DOHH2 (cell line): Measurements from ENCODE around the gene SEC31A.

ENCODE experiments used
- H3F3A ChIP-seq: fragments of 200-600 bp; sonication (generic), shearing (Covaris generic); 2 replicates; pipeline ENCODE4 v1.6.0; 2016; ENCODE audit warnings: antibody characterized with exemption, mild to moderate bottlenecking; ENCODE audit not compliant: control insufficient read depth, insufficient read depth
- H3K27ac ChIP-seq: fragments of 200-600 bp; sonication (generic); 2 replicates; pipeline ENCODE4 v1.5.1; 2014; ENCODE audit warnings: low read depth, mild to moderate bottlenecking, low read length, moderate library complexity
- H3K27me3 ChIP-seq: fragments of 200-600 bp; sonication (generic); 2 replicates; pipeline ENCODE4 v1.6.1; 2014; ENCODE audit warnings: mild to moderate bottlenecking, low read length, mixed read lengths; ENCODE audit not compliant: control insufficient read depth
- H3K36me3 ChIP-seq: fragments of 200-600 bp; sonication (generic); 2 replicates; pipeline ENCODE4 v1.6.1; 2014; ENCODE audit warnings: mild to moderate bottlenecking, low read length, moderate library complexity, mixed read lengths; ENCODE audit not compliant: control insufficient read depth
- H3K4me1 ChIP-seq: fragments of 200-600 bp; sonication (generic); 2 replicates; pipeline ENCODE4 v1.6.1; 2014; ENCODE audit warnings: mild to moderate bottlenecking, low read length, mixed read lengths; ENCODE audit not compliant: control insufficient read depth
- H3K4me2 ChIP-seq: fragments of 200-600 bp; sonication (generic); 2 replicates; pipeline ENCODE4 v1.6.0; 2014; ENCODE audit warnings: mild to moderate bottlenecking, low read length, moderate library complexity
- H3K4me3 ChIP-seq: fragments of 200-600 bp; sonication (generic); 2 replicates; pipeline ENCODE4 v1.5.1; 2014; ENCODE audit warnings: mild to moderate bottlenecking, low read length, mixed read lengths
- H3K79me2 ChIP-seq: fragments of 200-600 bp; sonication (generic); 2 replicates; pipeline ENCODE4 v1.6.1; 2014; ENCODE audit warnings: mild to moderate bottlenecking, low read length, mixed read lengths; ENCODE audit not compliant: control insufficient read depth
- H3K9me2 ChIP-seq: fragments of 200-600 bp; sonication (generic); replicated peaks from 2 replicates; pipeline ENCODE4 v1.6.1; 2014; ENCODE audit warnings: mild to moderate bottlenecking, low read length, mixed read lengths; ENCODE audit not compliant: control insufficient read depth
- H3K9me3 ChIP-seq: fragments of 200-600 bp; sonication (generic); 2 replicates; pipeline ENCODE4 v1.6.1; 2014; ENCODE audit warnings: antibody characterized with exemption, low read length, mixed read lengths; ENCODE audit not compliant: control insufficient read depth, insufficient read depth
- H4K20me1 ChIP-seq: fragments of 200-600 bp; sonication (generic); 2 replicates; pipeline ENCODE4 v1.6.0; 2014; ENCODE audit warnings: low read depth, mild to moderate bottlenecking, antibody characterized with exemption, low read length, moderate library complexity; ENCODE audit not compliant: control insufficient read depth, insufficient read depth
- CTCF ChIP-seq: fragments of 200-600 bp; sonication (generic); IDR thresholded peaks from one replicate; pipeline ENCODE4 v1.5.1; 2014; ENCODE audit warnings: antibody characterized with exemption, mild to moderate bottlenecking, low read depth, low read length; ENCODE audit not compliant: poor library complexity, severe bottlenecking
- EZH2phosphoT487 ChIP-seq: fragments of 200-600 bp; sonication (generic); IDR thresholded peaks from 2 replicates; pipeline ENCODE4 v1.6.1; 2017; ENCODE audit warnings: borderline replicate concordance, mild to moderate bottlenecking, antibody characterized with exemption, low read length, moderate library complexity, mixed read lengths

Gene SEC31A

DNA sequence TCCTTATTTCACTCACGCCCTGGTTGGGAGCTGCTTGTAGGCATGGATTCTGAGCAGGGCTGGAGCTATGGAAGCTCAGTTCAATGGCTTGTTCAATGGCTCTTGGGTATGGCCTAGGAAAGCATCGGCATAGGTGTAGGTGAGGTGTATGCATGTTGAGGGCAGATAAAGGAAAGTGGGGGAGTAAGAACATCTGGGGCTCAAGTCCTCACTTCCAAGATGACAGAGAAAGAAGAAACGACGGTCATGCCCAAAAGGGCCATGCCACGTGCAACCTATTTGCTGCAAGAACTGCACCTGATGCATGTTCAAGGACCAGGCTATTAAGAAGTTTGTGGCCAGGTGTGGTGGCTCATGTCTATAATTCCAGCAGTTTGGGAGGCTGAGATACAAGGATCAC lies 115.7 kb downstream of the SEC31A start:
- Histone ChIP-seq H3K9me2 (no peaks in the 10 kb centered on the region), H3K4me1 (peaks cover 12% of the 10 kb centered on the region), H3K4me3 (no peak overlapping the region), H3K27me3 (no peaks in the 10 kb centered on the region), H3F3A (peaks cover 1% of the 10 kb centered on the region), H3K9me3 (peaks cover 3% of the 10 kb centered on the region; the same call in 1 of the 2 replicates), H3K79me2 (peaks cover 34% of the 10 kb centered on the region), H3K27ac (no peak overlapping the region), H4K20me1 (peaks cover 5% of the 10 kb centered on the region), H3K36me3 (no peaks in the 10 kb centered on the region), H3K4me2 (no peak overlapping the region)
- TF ChIP-seq EZH2phosphoT487: no peak
- TF ChIP-seq CTCF: no peak

- Histone ChIP-seq H3K4me3 (no peak overlapping the region), H3K4me2 (no peak overlapping the region), H3K27ac (no peak overlapping the region), H3K4me1 (peaks cover 7% of the 10 kb centered on the region), H3K9me2 (no peaks in the 10 kb centered on the region), H3K27me3 (no peaks in the 10 kb centered on the region), H3K9me3 (peaks cover 3% of the 10 kb centered on the region; the same call in 1 of the 2 replicates), H3K79me2 (peaks cover 29% of the 10 kb centered on the region), H3F3A (no peaks in the 10 kb centered on the region), H3K36me3 (no peaks in the 10 kb centered on the region), H4K20me1 (0 out of 2 replicates have a peak, but pooled peaks cover under 1% of the 10 kb centered on the region)
- no peak for TF ChIP-seq EZH2phosphoT487
- no peak for TF ChIP-seq CTCF
These were observed 116.2 kb downstream of the SEC31A start for GRCh38 chr4:82774711-82775171.

DNA sequence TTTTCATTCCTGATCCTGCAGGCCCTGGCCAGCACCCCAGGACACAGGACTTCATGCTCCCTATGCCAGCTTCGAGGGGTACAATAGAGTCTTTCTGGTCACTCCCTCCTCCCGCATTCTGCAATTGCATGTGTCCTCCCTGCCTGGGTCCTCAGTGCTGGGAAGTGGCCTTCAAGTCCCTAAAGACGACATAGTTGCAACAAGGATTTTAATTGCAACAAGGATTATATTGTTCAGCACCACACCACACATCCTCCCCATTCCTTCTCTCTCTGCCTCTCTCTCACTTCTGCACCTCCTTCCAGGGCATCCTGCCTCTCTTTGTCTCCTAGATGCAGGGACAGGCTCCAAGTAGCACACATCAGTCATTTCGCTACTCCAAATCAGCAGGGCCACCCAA lies 117.9 kb downstream of the SEC31A start:
- H3K79me2 ChIP-seq: peaks cover 13% of the 10 kb centered on the region
- H3K4me2 ChIP-seq: no peak overlapping the region
- H3K4me3 ChIP-seq: no peak overlapping the region
- no peaks in the 10 kb centered on the region for H3K27me3 ChIP-seq
- no peak overlapping the region for H3K27ac ChIP-seq
- TF ChIP-seq EZH2phosphoT487: no peak
- TF ChIP-seq CTCF: no peak
- no peaks in the 10 kb centered on the region for H4K20me1 ChIP-seq
- no peaks in the 10 kb centered on the region for H3F3A ChIP-seq
- H3K9me3 ChIP-seq: peaks cover 3% of the 10 kb centered on the region; the same call in 1 of the 2 replicates
- H3K4me1 ChIP-seq: no peaks in the 10 kb centered on the region
- no peaks in the 10 kb centered on the region for H3K36me3 ChIP-seq
- H3K9me2 ChIP-seq: no peaks in the 10 kb centered on the region

DNA sequence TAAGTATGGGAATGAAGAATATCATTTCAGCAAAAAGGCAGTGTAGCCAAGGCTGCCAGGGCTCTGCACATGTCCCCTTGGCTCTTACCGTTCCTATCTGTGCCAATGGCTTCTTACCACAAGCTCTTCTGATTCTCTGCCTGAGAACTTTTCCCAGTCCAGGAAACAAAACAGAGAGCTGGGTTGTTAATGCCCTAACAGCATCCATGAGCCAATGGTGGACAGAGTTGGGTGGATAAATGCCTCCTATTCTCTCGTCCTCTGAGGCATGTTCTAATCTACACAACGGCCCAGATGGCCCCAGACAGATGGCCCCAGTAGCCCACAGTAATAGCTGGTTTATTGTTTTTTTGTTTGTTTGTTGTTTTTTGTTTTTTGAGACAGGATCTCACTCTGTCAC lies 120.3 kb downstream of the SEC31A start:
- no peaks in the 10 kb centered on the region for H3K36me3 ChIP-seq
- no peak for TF ChIP-seq CTCF
- TF ChIP-seq EZH2phosphoT487: no peak
- H3K9me3 ChIP-seq: peaks cover 15% of the 10 kb centered on the region; the same call in 1 of the 2 replicates
- no peak overlapping the region for H3K27ac ChIP-seq
- no peaks in the 10 kb centered on the region for H3F3A ChIP-seq
- H3K27me3 ChIP-seq: no peaks in the 10 kb centered on the region
- H3K4me1 ChIP-seq: no peaks in the 10 kb centered on the region
- peaks cover 6% of the 10 kb centered on the region; the same call in 1 of the 2 replicates for H3K79me2 ChIP-seq
- no peak overlapping the region for H3K4me2 ChIP-seq
- H3K4me3 ChIP-seq: no peak overlapping the region
- no peaks in the 10 kb centered on the region for H4K20me1 ChIP-seq
- H3K9me2 ChIP-seq: no peaks in the 10 kb centered on the region
